ENCODE data around the gene PHF5A. TPM values are rescaled to one million over a fixed set of nuclear protein-coding genes. Genes with fewer than 3 reads are reported as not detected.
A peak's percentile ranks its signal among the peaks of the same experiment; 100 is the strongest.

Gene PHF5A
- total and polyA plus RNA-seq, 2 of the 8 experiments (the other 6 are each of a cell fraction or from before 2014, with no cell fraction given) = 119 to 135 TPM

- TF ChIP-seq SP2 (IDR thresholded peaks at IDR 0.05; ENCODE audit: low read length) = peak; percentile 21; the same call in 1 of the 2 replicates
- peak; percentile 57; the same call in 1 of the 2 replicates for TF ChIP-seq JUND (IDR thresholded peaks at IDR 0.05; ENCODE audit: low read length)
- no peak for TF ChIP-seq CHD1 (IDR thresholded peaks at IDR 0.05; ENCODE audit: low read depth, low read length)
- TF ChIP-seq SP1 (IDR thresholded peaks at IDR 0.05; ENCODE audit: low read depth, low read length) = peak; percentile 66; the same call in 1 of the 2 replicates
Measured at GRCh38 chr22:41468381-41469217, at the start of gene PHF5A, which contains the start of gene ACO2 (continued).

Measured in H1 (cell line).